Tibial nerve (tissue), 4 donors: ENCODE data around the gene TRNP1. TPM values are rescaled to one million over a fixed set of nuclear protein-coding genes. Genes with fewer than 3 reads are reported as not detected.

Experiments used
- DNase-seq, 2 donors: peaks; one replicate each; pipeline ENCODE4 v3.0.0-alpha.2; 2019; ENCODE audit warnings: low spot score in 2 of 2
- H3K27ac ChIP-seq, 4 donors: fragments of 200-600 bp; sonication (generic) in 3 of 4; one replicate each; pipeline ENCODE4 v1.5.1; 2017 to 2019; ENCODE audit warnings: mild to moderate bottlenecking in 1 of 4
- H3K27me3 ChIP-seq, 2 donors: fragments of 200-600 bp; sonication (generic) in 1 of 2; one replicate each; pipeline versions ENCODE4 v1.5.1 to v1.6.0; 2017 to 2019
- H3K36me3 ChIP-seq, 3 donors: fragments of 200-600 bp; sonication (generic); one replicate each; pipeline ENCODE4 v1.5.1; 2018 to 2019
- H3K4me1 ChIP-seq, 4 donors: fragments of 200-600 bp; sonication (generic) in 3 of 4; one replicate each; pipeline ENCODE4 v1.5.1; 2017 to 2019
- H3K4me3 ChIP-seq, 4 donors: fragments of 200-600 bp; sonication (generic) in 3 of 4; one replicate each; pipeline ENCODE4 v1.5.1; 2017 to 2019; ENCODE audit warnings: mild to moderate bottlenecking in 1 of 4, moderate library complexity in 1 of 4
- H3K9me3 ChIP-seq, 4 donors: fragments of 200-600 bp; sonication (generic) in 3 of 4; one replicate each; pipeline ENCODE4 v1.5.1; 2017 to 2019
- EP300 ChIP-seq, 2 donors: sonication (generic); formaldehyde crosslinking; IDR thresholded peaks; one replicate each; pipeline ENCODE4 v1.6.1; 2017; ENCODE audit warnings: antibody characterized with exemption in 2 of 2, mild to moderate bottlenecking in 1 of 2
- POLR2A ChIP-seq, 2 donors: fragments of 450-650 bp; IDR thresholded peaks; one replicate each; pipeline ENCODE4 v1.6.1; 2017; ENCODE audit warnings: antibody characterized with exemption in 2 of 2, mild to moderate bottlenecking in 2 of 2, moderate library complexity in 2 of 2
- whole genome bisulfite sequencing, 2 donors: methylation state at CpG; one replicate each; pipeline ENCODE4 v1.1.5; 2018; 5-methylcytosine and 5-hydroxymethylcytosine counted together
- total RNA-seq, 4 donors: library from RNA; depleted of rRNA; stranded (reverse); fragments of >200 nt; gene quantifications; one replicate each; pipeline ENCODE4 v1.1.0, GENCODE V29; 2016
- TF ChIP-seq, protein P1 (sequence below), 5 experiments: fragments of 200-600 bp in 3 of 5; fragments of 450-650 bp in 2 of 5; sonication (generic) in 3 of 5; IDR thresholded peaks; one replicate each; pipeline ENCODE4 v1.5.1; 2016 to 2019; ENCODE audit warnings: antibody characterized with exemption in 5 of 5, mild to moderate bottlenecking in 3 of 5, moderate library complexity in 2 of 5

TRNP1 gene
- total RNA-seq, 4 donors from 2014 or later, result 15.0 to 55.7 (median 52.4) TPM

DNA sequence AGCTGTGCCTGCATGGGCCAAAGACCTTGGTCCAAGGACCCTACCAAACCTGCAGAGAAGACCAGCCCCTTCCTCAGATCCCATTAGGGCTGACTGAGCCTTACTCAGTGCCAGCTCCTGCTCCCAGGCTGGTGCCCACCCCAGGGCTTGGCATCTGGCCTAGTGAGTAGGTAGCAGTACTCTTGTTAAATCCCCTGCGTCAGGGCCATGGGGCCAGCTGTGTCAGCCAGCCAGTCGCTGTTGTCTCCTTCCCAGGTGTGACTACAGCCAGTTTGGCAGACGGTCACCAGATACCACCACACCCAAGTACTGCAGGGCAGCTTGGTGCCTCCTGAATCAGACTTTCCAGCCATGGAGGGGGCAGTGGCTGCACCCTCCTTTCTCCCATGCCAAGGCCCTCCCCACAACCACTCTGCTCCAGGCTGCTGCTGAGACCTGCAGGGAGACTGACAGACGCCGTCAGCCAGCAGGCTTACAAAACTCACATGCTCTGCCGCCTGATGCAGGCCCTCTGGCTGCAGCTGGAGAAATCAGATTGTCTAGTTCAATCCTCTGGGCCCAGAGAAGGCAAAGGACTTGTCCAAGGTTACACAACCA lies 16.2 kb downstream of the TRNP1 start:
- peaks cover 0 to 45% (median 8%) of the 10 kb centered on the region in 4 donors for H3K4me1 ChIP-seq

DNA sequence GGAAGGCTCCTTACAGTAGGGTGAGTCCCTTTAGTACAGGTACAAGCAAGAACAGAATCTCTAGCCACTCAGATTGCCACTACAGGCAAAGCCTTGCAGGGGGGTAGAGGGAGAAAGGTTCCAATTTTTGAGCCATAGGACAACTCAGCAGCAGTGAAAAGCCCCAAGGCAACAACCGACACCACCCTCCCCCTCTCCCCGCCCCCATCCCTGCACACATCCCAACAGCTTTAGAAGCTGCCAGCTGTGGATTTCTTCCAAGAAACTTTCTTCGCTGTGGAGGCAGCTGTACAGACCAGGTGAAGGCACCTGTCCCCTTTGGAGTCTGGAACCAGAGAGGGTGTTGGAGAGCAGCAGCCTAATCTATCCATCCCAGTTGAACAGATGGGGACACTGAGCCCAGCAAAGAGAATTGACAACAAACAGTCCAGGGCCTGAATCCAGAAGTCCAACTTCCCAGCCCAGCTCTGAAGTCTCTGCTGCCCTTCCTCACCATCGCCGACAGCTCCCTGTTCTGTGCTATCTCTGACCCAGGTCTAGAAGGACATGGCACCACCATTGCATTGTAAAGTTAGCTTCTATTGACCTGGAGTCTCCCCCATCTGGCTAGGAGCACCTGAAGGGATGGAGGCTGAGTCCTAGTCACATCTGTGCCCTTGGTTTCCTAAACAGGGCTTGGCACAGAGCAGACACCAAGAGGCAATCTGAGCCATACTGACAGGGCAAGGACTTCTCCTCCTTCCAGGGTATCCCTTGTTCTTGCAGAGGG lies 16.9 kb downstream of the TRNP1 start:
- TF ChIP-seq EP300 (IDR thresholded peaks at IDR 0.05) (no peak), POLR2A (IDR thresholded peaks at IDR 0.05) (no peak)
- TF ChIP-seq, protein P1, sequence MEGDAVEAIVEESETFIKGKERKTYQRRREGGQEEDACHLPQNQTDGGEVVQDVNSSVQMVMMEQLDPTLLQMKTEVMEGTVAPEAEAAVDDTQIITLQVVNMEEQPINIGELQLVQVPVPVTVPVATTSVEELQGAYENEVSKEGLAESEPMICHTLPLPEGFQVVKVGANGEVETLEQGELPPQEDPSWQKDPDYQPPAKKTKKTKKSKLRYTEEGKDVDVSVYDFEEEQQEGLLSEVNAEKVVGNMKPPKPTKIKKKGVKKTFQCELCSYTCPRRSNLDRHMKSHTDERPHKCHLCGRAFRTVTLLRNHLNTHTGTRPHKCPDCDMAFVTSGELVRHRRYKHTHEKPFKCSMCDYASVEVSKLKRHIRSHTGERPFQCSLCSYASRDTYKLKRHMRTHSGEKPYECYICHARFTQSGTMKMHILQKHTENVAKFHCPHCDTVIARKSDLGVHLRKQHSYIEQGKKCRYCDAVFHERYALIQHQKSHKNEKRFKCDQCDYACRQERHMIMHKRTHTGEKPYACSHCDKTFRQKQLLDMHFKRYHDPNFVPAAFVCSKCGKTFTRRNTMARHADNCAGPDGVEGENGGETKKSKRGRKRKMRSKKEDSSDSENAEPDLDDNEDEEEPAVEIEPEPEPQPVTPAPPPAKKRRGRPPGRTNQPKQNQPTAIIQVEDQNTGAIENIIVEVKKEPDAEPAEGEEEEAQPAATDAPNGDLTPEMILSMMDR (IDR thresholded peaks at IDR 0.05), result no peak
- Histone ChIP-seq H3K9me3 (no peaks in the 10 kb centered on the region), H3K27me3 (no peaks in the 10 kb centered on the region), H3K4me1 (peaks cover 0 to 38% (median 4%) of the 10 kb centered on the region in 4 donors), H3K4me3 (peak overlapping the region in 1 of 4 donors; percentile 57), H3K36me3 (peaks cover 0 to 7% (median 0%) of the 10 kb centered on the region in 3 donors), H3K27ac (peak overlapping the region in 2 of 4 donors; percentile 66 to 83)
- no peak for DNase-seq
- 78 to 80% methylated on average over 5 of the region's 5 CpGs for WGBS, 2 donors

More for the DNA sequence above, 16.2 kb downstream of the TRNP1 start:
- 61 to 69% methylated on average over 6 of the region's 6 CpGs for WGBS, 2 donors
- Histone ChIP-seq H3K9me3 (no peaks in the 10 kb centered on the region), H3K27ac (peak overlapping the region in 1 of 4 donors; percentile 83), H3K36me3 (peaks cover 0 to 7% (median 0%) of the 10 kb centered on the region in 3 donors), H3K4me3 (peak overlapping the region in 1 of 4 donors; percentile 57), H3K27me3 (no peaks in the 10 kb centered on the region)
- DNase-seq, result no peak
- TF ChIP-seq, protein P1 (IDR thresholded peaks at IDR 0.05), result no peak
- no peak for TF ChIP-seq POLR2A (IDR thresholded peaks at IDR 0.05)
- no peak for TF ChIP-seq EP300 (IDR thresholded peaks at IDR 0.05)

DNA sequence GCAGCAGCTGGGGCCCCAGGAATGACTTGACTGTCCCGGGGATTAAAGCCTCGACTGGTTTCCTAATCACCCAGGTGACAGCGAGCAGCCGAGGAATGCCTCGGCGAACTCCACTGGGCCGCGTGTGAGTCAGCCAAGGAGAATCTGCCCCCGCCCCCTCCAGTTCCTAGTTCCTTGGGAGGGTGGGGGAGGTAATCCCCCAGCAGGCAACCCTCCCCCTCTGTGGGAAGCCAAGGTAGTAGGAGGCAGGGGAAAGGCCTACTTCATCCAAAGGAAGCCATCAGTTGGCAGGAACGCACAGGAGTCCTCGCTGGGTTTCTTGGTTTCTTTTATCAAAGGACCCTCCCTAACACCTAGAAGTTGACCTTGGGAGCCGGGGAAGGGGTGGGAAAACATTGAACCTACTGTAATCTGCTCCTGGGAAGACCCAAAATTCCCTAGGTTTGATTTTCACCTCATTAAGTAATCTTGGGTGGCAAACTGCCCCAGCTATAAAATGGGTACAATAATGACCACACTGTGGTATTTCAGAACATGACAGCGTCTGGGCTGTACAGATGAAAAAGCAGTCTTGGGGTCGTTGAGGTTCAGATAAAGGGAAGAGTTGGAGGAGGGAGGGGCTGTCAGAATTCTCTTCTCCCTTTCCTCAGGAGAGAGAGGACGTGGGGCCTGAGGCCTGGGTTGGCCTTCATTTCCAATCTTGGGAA lies 17.7 kb downstream of the TRNP1 start:
- Histone ChIP-seq H3K4me3 (peak overlapping the region; percentile 35 to 57 (median 38)), H3K36me3 (peaks cover 0 to 3% (median 0%) of the 10 kb centered on the region in 3 donors), H3K4me1 (peaks cover 0 to 34% (median 4%) of the 10 kb centered on the region in 4 donors), H3K9me3 (no peaks in the 10 kb centered on the region), H3K27ac (peak overlapping the region in 3 of 4 donors; percentile 56 to 83 (median 74)), H3K27me3 (no peaks in the 10 kb centered on the region)
- 43 to 48% methylated on average over 15 of the region's 15 CpGs for WGBS, 2 donors
- no peak for TF ChIP-seq EP300 (IDR thresholded peaks at IDR 0.05)
- TF ChIP-seq, protein P1 (IDR thresholded peaks at IDR 0.05), result no peak
- no peak for TF ChIP-seq POLR2A (IDR thresholded peaks at IDR 0.05)
- DNase-seq, result no peak

DNA sequence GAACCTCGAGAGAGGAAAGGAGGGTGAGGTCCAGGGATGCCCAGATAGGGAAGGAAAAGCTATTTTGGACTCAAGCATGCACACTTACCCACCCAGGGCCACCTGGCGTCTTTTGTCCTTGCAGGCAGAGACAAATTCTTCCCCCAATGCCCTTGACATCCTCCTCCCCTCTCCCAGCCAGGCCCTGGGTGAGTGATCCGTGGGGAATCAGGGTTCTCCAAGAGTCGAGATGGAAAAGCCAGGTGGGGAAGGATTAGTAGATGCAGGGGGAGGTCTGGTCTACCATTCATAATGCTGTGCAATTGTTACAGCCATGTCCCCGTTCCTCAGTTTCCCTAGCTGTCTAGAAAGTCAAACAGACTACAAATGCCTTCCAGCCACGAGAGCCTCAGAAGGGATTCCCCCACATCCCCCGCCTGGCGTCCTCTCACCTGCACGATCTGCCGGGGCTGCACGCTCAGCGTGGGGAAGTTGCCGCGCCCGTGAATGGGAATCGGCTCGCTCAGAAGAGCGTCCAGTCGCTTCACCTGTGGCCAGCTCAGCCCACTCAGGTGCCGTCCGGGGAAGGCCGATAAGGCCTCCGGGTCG lies 18.6 kb downstream of the TRNP1 start:
- WGBS, 2 donors, result 22 to 41% methylated on average over 12 to 24 of the region's 24 CpGs
- no peaks in the 10 kb centered on the region for H3K27me3 ChIP-seq
- peak overlapping the region; percentile 35 to 57 (median 38) for H3K4me3 ChIP-seq
- peaks cover 0 to 34% (median 4%) of the 10 kb centered on the region in 4 donors for H3K4me1 ChIP-seq
- H3K9me3 ChIP-seq, result no peaks in the 10 kb centered on the region
- TF ChIP-seq EP300 (IDR thresholded peaks at IDR 0.05), result no peak
- TF ChIP-seq POLR2A (IDR thresholded peaks at IDR 0.05), result no peak
- TF ChIP-seq, protein P1 (IDR thresholded peaks at IDR 0.05), result no peak
- no peak for DNase-seq
- no peaks in the 10 kb centered on the region for H3K36me3 ChIP-seq
- peak overlapping the region in 3 of 4 donors; percentile 56 to 83 (median 74) for H3K27ac ChIP-seq
